ENCODE data around the gene SNX14.

SNX14 gene

DNA sequence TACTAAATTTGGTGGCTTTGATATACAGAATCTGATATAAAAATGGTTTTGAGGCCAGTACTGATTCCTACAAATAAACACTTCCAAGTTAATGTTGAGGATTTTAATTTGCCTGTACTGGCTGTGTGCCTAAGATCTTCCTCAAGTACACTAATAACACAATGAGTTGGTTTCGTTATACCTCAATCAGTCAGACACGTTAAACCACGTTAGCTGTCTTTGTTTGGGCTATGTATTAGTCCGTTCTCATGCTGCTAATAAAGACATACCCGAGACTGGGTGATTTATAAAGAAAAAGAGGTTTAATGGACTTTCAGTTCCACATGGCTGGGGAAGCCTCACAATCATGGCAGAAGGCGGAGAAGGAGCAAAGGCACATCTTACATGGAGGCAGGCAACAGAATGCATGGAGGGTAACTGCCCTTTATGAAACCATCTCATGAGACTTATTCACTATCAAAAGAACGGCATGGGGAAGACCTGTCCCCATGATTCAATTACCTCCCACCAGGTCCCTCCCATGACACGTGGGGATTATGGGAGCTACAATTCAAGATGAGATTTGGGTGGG lies 97.6 kb downstream of the SNX14 start:
- DNase-seq, result no peak

DNA sequence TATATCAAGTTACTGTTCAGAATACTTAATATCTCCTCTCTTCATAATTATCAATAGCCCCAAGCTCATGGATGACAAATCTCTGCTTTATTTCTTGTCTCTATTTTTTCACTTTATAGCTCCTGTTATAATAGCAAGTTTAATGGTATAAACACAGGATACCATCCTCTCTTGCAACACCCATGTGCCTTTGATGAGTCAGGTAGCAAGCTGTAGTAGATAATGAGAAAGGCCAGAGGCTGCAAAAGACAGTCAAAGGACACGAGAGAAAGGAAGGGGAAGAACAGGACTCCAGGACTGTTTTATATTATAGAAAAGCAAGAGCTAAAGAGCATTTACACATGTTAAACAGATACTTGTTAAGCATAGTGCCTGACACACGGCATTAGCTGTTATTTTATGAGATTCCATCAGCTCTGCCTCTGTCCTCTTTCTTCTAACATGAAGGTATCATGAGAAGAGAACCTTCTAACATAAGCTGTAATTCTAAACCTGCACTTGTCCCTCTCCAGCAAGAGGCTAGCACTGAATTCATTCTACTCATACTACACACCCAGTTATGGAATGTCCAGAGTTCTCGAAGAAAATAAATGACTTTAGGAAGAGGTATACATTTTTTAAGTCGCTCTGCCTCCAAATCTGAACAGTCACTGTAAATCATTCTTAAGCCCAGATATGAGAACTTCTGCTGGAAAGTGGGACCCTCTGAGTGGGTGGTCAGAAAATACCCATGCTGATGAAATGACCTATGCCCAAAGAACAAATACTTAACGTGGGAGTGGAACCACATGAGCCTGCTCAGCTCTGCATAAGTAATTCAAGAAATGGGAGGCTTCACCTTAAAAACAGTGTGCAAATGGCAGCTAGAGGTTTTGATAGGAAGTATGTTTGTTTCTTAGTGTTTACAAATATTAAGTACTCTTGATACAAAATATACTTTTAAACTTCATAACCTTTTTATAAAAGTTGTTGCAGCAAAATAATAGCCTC lies 98.8 kb downstream of the SNX14 start:
- peak; percentile 20 to 47 (median 27) for DNase-seq

DNA sequence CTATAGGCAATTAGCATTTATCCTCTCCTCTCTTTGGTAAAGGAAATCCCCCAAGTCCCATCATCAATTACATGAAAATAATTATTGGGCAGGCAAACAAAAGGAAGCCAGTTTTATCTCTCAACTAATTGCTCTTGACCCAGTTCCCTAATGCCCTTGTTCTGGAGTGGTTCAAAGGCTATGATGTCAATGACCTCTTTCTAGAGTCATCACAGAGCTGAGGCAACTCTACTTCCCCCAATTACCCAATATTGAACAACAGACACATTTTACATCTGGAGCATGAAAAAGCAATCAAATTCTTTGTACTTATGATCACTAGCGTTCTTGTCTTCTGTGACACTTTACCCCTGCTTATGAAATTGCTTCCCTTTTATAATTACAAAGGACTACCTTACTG lies 100.3 kb downstream of the SNX14 start:
- peak; percentile 49 to 65 (median 65) for DNase-seq

DNA sequence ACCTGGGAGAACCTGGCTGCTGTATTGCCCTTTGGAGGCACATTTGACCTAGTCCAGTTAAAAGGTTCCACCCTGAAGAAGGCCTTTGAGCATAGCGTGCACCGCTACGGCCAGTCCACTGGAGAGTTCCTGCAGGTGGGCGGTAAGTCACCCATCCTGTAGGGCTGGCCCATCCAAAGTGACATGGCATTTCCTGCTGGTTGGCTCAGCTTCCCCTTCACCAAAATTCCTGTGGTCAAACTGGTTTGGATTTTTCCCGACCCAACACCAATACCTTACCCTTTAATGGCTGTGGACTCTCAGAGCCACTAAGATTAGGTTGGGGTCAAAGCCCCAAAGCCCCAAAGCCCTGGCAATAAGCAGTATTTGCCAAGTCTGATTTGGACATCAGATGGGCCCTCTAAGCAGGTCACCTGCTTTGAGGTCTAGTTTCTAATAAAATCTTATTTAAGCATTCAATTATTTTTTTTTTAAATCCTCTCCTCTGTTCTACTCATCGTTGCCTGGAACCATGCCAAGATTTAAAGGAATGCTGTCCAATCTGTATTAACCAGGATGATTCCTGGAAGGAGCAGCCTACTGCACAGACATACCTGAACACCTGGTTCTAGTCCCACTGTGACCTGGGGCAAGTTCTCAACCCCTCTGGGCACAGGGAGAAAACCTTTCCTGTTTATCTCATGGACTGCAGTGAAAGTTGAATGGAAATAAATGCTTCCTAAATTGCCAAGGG lies 103.0 kb downstream of the SNX14 start:
- no peak for DNase-seq

DNA sequence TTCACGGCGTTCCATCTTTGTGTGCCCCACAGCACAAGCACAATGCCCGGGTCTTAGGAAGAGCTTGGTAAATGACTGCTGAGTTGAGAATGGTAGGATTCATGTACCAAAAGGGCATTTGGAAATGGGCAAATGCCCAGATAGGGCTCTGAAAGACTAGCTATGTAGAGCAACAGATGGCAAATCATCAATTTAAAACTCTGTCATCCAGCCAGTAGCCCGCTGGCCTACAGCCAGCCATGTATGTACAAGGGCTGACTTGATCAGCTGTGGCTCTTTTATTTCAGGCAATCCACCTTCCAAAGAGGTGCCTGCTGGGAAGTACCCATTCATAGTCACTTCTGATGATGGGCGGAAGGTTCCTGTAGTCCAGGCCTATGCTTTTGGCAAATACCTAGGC lies 108.7 kb downstream of the SNX14 start:
- DNase-seq, result no peak

DNA sequence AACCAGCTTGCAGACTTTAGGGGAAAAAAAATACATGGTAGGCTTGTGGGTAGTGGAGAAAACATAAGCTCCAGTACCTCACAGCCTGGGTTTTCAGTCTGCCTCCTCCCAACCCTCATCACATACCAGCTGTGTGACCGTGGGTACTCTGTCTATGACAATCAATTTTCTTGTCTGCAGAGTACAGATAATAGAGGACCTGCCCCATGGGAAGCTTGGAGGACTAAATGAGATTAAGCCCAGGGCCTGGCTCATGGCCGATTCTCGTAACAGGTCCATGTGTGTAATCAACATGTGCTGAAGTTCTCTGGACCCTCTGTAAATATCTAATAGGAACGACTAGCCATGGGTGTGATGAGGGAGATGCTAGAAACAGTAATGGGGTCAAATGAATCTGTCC lies 109.8 kb downstream of the SNX14 start:
- no peak for DNase-seq

DNA sequence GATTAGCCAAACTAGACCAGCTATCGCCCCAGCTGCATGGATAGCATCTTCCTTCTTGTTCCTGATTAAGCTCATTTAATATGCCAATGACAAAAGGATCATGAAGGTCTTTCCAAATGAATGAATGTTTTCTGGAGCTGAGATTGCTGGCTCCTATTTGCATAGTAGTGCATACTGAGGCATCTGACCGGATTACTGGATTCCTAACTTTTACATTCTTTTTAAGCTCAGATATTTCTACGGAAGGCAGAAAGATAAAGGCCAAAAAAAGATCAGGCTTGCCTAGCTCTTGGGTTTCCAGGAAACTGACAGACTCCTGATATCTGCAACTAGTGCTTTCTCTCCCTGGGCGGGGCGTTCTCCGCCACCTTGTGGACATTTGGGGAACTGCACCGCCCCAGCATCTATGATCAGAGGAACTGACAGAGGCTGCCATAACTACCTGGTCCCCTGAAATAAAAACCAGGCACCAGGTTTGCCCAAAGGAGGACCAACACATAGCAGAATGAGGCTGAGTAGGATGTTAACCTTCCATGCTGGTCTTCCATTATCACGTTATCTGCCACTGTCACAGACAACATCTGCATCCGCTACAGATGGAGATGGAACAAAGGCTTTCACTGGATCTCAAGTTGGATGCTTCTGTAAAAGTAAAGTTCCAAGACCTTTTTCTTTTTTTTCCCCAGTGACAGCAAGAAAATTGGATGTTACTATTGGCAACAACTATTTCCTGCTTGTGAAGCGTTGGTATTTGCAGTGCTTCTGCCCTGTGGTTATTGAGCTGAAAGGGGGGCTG lies 110.6 kb downstream of the SNX14 start:
- peak; percentile 74 to 85 (median 84) for DNase-seq

DNA sequence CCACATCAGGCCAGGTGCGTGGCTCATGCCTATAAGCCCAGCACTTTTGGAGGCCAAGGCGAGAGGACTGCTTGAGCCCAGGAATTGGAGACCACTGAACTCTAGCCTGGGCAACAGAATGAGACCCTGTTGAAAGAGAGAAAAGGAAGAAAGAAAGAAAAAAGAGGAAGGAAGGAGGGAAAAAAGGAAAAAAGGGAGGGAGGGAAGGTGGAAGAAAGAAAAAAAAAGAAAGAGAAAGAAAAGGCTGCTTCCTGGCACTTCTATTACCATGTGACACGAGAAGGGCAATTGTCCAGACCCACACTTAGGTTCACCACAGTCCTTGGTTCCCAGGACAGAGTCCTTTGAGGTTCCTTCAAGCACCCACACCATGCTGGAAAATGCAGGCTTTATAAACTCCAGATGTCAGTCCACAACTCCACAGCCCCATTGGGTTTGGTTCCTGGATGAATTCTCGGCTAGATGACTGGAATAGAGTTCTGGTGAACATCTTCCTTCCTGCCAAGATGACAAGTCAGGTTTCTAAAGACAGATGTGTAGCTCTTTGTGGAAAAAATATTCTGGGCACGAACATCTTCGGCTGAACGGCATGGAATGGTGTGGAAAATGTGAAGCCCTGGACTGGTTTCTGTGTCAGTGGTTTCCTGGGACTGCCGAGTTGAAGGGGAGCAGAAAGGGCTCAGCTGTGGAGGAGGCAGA lies 111.3 kb downstream of the SNX14 start:
- no peak for DNase-seq

DNA sequence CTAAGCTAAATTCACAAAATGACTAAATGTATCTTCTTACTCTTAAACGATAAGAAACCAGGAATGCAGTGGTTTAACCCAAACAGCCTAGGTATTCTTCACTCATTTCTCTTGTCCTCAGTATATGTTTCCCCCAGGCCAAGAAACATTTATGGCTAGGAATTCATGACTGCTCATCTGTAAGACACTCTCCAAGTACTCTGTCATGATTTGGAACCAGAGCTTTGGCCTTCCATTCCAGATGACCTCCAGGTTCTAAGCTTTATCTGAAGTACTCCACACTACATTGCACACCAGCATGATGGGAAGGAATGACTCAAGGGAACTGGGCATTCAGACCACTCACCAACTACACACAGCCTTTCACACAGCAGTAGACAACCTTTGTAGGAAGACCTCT lies 114.5 kb downstream of the SNX14 start:
- no peak for DNase-seq

DNA sequence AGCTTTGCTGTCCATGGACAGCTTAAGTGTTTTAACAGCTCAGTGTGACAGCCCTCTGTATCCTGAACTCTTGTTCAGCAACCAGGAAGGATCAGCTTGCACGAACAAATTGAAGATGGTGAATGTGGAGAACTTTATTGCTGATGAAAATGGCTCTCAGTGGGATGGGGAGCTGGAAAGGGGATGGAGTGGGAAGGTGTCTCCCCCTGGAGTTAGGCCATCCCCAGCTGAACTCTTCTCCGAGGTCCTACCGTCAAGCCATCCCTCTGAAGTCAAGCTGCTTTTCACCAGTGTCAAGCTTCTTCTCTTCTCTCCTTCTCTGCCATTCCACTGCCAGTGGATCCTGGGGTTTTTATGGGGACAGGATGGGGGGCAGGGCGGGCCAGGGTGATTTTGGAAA lies 117.1 kb downstream of the SNX14 start:
- no peak for DNase-seq

DNA sequence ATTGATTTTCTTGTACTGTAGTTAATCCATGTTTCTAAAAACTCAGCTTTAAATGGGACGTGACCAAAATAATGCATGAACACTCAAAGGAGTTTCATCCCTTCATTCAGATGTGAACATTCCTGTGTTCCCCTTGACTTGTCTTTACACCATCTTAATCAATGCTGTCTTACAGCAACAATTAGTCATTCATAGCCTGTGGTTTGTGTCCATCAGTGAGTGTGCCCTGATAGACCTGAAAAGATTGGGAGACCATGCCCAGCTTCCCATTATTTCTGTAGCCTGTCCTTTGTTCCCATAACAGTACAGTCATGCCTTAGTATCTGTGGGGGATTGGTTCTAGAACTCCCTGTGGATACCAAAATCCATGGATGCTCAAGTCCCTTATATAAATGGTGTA lies 119.9 kb downstream of the SNX14 start:
- DNase-seq, result no peak

DNA sequence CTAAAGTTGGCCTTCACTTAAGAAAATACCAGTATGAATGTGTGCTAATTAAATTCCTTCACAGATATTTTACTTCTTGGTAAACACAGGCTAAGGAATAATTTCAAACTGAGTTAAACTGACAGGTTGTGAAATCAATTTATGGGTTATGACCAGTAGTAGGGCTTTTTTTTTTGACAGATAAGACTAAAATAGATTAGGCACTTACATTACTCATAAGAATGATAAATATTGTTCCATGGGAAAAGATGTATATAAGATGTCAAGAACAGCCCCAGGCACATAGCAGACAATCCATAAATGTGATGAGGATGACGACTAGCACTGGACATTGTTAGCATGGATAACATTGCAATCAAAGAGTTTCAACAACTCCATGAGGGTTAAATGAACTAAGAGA lies 120.9 kb downstream of the SNX14 start:
- no peak for DNase-seq

DNA sequence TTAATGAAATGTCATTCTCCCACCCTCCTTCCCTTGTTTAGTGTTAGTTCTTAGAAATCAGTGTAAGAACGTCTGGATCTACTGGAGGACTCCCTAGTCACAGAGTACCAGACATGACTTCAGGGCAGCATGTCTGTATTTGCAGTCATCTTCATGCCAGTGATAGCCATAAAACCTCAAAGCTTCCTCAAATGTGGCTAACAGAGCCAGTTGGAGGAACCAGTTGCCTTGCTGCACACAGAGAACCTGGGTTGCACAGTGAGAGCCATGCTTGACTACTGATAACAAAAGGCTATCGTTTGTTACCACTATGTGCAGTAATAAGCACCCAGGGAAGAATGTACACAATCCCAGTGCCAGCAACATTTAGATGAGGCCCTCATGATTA lies 123.6 kb downstream of the SNX14 start:
- DNase-seq, result peak in 2 of 3 donors; percentile 35 to 39

DNA sequence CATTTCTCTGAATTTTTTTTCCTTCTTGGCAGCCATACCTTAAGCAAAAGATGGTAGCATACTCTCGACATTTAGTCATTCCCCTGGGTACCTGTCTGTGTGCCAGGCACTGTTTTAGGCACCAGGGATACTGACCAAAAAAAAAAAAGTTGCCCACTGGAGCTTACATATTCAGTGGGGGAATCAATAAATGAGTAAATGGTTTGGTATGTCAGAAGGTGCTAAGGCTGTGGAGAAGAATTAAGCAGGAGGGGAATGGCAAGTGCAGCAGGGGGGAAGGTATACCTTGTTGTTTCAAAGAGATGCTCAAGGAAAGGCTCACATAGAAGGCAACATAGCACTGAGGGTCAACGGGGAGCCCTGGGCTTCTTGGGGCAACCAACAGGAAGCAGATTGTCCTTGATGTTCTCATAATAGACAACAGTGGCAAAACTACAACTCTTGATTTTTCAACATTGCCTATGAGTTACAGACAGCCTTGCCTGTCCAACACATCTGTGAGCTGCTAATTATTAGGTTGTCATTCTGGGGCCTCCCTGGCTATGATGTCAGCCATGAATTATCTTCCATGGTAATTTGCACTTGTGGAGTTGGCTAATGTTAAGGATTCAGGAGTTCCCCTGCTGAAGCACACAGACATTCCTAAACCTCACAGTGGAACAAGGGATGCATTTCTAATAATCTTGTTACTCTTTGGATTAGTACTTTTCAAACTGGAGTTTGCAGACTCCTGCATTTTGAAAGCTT lies 124.2 kb downstream of the SNX14 start:
- no peak for DNase-seq

DNA sequence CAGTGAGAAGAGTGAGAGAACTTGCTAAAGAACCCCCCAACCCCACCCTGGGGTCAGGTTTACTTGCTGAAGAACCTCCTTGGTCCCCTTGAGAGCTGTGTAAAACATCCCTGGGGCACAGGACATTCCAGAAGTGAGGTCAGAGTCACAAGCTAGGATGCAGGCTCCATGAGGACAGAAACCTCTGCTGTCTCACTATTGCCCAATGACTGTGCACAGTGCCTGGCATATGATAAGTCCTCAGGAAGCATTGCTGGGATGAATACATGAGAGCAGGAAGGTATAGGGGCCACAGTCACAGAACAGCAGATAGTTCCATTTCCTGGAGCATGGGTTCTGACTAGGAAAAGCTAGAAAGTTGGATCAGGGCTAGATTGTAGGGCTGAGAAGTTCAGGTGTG lies 125.3 kb downstream of the SNX14 start:
- peak; percentile 28 to 70 (median 33) for DNase-seq

DNA sequence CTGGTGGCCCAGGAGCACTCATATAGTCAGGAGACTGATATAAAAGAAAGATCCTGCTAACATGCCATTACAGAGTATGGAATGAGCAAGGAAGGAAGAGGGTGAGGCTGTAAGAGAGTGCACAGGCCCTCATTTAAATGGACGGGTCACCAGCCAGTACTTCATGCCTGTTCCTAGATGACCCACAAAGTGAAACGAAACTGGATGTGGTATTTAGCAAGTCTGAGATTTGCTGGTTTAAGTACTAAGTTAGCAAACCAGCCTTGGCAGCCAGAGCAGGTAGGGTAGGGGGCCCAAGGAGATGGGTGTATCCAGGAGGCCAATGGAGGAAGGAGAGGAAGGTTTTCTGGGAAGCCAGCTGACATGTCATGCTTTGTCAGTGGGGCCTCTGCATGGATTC lies 127.9 kb downstream of the SNX14 start:
- peak; percentile 21 to 71 (median 48) for DNase-seq

DNA sequence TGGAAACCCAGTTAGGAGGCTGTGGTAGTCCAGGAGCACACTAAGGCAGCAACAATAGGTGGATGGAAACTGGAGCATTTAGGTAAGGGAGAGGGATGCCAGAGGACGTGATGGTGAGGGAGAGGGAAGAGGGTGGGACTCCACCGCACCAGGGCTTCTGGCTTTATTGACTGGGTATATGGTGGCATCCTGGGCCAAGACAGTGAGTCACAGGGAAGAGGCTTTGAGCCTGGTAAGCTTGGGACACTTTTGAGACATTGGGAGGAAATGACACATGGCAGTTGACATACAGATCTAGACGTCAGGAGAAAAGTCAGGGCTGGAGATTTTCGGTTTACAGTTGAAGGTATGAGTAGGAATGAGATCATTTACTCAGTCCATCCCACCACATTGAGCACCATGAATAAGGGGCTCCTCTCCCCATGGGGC lies 128.9 kb downstream of the SNX14 start:
- peak; percentile 84 to 97 (median 88) for DNase-seq

DNA sequence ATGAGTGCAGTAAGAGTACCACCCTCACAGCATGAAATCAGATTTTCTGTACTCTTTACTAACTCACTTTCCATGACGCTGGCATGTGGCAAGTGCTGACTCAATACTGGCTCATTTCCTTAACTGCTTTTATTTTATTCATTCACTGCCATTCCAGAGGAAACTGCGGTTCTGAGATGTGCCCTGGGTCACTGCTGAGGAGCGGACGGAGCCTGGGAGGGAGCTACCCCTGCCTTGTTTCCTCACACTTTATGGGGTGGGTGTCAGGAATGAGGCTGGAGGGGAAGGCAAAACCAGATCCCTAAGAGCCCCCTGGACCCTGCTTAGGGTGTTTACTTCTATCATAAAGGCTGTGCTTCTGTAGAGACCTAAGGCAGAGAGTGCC lies 129.4 kb downstream of the SNX14 start:
- peak; percentile 78 to 95 (median 91) for DNase-seq

DNA sequence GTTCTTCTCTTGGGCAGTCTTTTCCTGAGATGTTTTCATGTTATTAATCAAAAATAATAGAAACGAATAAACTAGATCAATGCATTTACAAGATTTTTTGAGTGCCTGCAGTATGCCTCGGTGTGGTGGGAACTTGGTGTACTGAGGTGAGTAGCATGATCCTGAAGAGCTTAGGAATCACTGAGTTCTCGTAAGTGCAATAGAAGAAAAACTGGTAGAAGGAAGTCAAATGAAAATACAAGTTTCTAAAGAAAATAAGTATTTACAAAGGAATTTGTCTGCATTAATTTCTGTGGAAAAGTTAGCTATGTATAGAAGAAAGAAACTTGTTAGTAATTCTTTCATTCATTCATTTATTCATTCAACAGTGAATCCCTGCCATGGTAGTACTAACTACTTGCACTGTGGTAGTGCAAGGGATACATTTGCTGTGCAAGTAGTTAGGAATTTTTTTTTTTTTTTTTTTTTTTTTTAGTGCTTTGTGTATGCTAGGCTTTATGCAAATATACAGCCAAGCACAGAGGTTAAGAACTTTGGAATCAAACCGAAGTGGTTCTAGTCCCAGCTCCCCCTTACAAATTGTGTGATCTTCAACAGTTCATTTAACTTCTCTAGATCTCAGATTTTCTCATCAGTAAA lies 129.9 kb downstream of the SNX14 start:
- no peak for DNase-seq

DNA sequence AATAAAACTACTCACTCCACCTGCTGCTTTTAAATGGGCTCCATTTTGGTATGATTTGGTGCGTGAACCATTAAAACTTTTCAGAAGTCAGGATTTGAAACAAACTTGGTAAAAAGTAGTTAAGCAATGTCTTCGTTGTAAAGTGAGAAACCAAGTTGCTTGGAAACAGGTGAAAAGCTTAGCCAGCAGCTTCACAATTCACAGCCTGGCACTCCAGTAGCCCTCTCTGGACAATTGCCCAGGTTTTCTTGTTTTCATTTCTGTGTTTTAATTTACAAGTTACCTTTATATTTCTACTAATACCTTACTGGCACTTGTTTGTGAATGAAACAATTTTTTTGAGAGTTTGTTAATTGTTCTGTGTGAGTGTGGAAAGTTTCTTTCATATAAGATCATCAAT lies 131.0 kb downstream of the SNX14 start:
- no peak for DNase-seq

DNA sequence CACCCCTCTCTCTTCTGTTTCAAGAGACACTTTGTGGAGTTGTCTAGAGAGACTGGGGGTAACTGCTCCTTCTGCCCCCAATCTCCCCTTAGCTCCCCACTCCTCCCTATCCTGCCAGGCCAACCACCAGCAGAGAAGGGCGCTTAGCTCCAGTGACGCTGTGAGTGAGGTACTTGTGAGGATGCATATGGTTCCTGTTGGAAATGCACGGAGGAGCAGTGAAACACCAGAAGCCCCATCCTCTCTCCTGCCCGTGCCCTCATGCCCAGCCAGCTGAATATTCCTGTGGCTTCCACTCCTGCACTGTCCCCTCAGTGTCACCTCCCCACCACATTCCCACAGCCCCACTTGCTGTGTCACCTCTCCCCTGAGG lies 131.9 kb downstream of the SNX14 start:
- DNase-seq, result no peak

Data from suppressor macrophage treated with lipopolysaccharide for 1 hour (primary cell).